H1 (cell line): Measurements from ENCODE around the gene IQGAP1. TPM values are rescaled to one million over a fixed set of nuclear protein-coding genes. Genes with fewer than 3 reads are reported as not detected.

ENCODE experiments used
- CTCF ChIA-PET: fragments of 300-600 bp; sonication (Branson Sonifier 250); formaldehyde crosslinking; loops from one replicate; lab custom pipeline; 2021; ENCODE audit not compliant: partially characterized antibody; lab: Charles Lee
- POLR2A ChIA-PET: fragments of 300-600 bp; sonication (Branson Sonifier 250); formaldehyde crosslinking; loops from one replicate; lab custom pipeline; 2021; ENCODE audit warnings: inconsistent platforms; ENCODE audit not compliant: partially characterized antibody; lab: Charles Lee
- DNase-seq, 2 experiments: peaks; one replicate each; pipeline versions ENCODE4 v3.0.0 to v3.0.0-alpha.2; 2010 to 2022; ENCODE audit warnings: low spot score in 2 of 2, low read depth in 1 of 2, mixed read lengths in 1 of 2
- FAIRE-seq: peaks from 2 replicates; lab custom pipeline; 2011; peaks lifted over from hg19 to GRCh38; lab: Jason Lieb, UNC
- H2AFZ ChIP-seq: 2 replicates; pipeline ENCODE4 v1.8.1; 2012; ENCODE audit warnings: low read length, inconsistent platforms
- H2AK5ac ChIP-seq: 2 replicates; pipeline ENCODE4 v1.6.1; 2013; ENCODE audit warnings: low read depth, low read length
- H2BK120ac ChIP-seq: replicated peaks from 2 replicates; pipeline ENCODE3; 2013; ENCODE audit warnings: low read depth, low read length, inconsistent platforms
- H2BK12ac ChIP-seq: 2 replicates; pipeline ENCODE4 v1.6.1; 2013; ENCODE audit warnings: low read depth, low read length
- H2BK15ac ChIP-seq: 2 replicates; pipeline ENCODE4 v1.6.1; 2013; ENCODE audit warnings: low read length
- H2BK20ac ChIP-seq: 2 replicates; pipeline ENCODE4 v1.6.1; 2013; ENCODE audit warnings: low read length
- H2BK5ac ChIP-seq: 2 replicates; pipeline ENCODE4 v1.6.1; 2013; ENCODE audit warnings: low read depth, low read length
- H3K14ac ChIP-seq: 2 replicates; pipeline ENCODE4 v1.6.1; 2013; ENCODE audit warnings: inconsistent platforms; ENCODE audit not compliant: insufficient read length
- H3K18ac ChIP-seq: 2 replicates; pipeline ENCODE4 v1.6.1; 2013; ENCODE audit warnings: low read length; ENCODE audit errors: extremely low read depth
- H3K23ac ChIP-seq: 2 replicates; pipeline ENCODE4 v1.6.1; 2013; ENCODE audit warnings: inconsistent platforms; ENCODE audit not compliant: insufficient read length
- H3K23me2 ChIP-seq: 2 replicates; pipeline ENCODE4 v1.6.1; 2013; ENCODE audit warnings: low read depth, low read length
- H3K27ac ChIP-seq: 2 replicates; pipeline ENCODE4 v1.6.1; 2011; ENCODE audit warnings: low read depth, low read length, inconsistent platforms
- H3K27me3 ChIP-seq, 4 experiments: replicated peaks in 1 of 4; 1 replicate in 1 of 4; 2 replicates in 3 of 4; pipeline versions ENCODE4 v1.6.1 to v1.8.1; 2011 to 2013; ENCODE audit warnings: low read length in 3 of 4, mild to moderate bottlenecking in 3 of 4, inconsistent platforms in 2 of 4, mixed read lengths in 2 of 4, moderate library complexity in 1 of 4; ENCODE audit not compliant: control insufficient read depth in 3 of 4, insufficient read depth in 3 of 4; ENCODE audit errors: extremely low read depth in 1 of 4
- H3K36me3 ChIP-seq, 4 experiments: 2 replicates each; pipeline versions ENCODE4 v1.6.1 to v1.8.1; 2011 to 2013; ENCODE audit warnings: mild to moderate bottlenecking in 4 of 4, low read length in 3 of 4, moderate library complexity in 2 of 4, control low read depth in 1 of 4, inconsistent platforms in 1 of 4; ENCODE audit not compliant: insufficient read depth in 4 of 4, control insufficient read depth in 2 of 4
- H3K4ac ChIP-seq: replicated peaks from 2 replicates; pipeline ENCODE3; 2013; ENCODE audit warnings: low read length, low read depth, mixed read lengths, inconsistent platforms; ENCODE audit not compliant: insufficient read length
- H3K4me1 ChIP-seq, 4 experiments: replicated peaks in 1 of 4; 1 replicate in 1 of 4; 2 replicates in 3 of 4; pipeline versions ENCODE4 v1.6.1 to v1.8.1; 2011 to 2013; ENCODE audit warnings: low read length in 3 of 4, inconsistent platforms in 2 of 4, mixed read lengths in 1 of 4; ENCODE audit not compliant: insufficient read depth in 4 of 4, control insufficient read depth in 3 of 4
- H3K4me2 ChIP-seq, 2 experiments: 2 replicates each; pipeline versions ENCODE4 v1.6.1 to v1.8.1; 2011 to 2013; ENCODE audit warnings: low read depth in 2 of 2, low read length in 2 of 2, control low read depth in 1 of 2, inconsistent platforms in 1 of 2, mild to moderate bottlenecking in 1 of 2; ENCODE audit not compliant: insufficient read depth in 1 of 2
- H3K4me3 ChIP-seq, 4 experiments: fragments of 200-600, 300-600 bp in 1 of 4; sonication (generic), shearing (Covaris generic), sonication (Bioruptor Twin) in 1 of 4; 2 replicates each; pipeline versions ENCODE4 v1.5.1 to v1.8.1; 2011 to 2016; ENCODE audit warnings: low read length in 4 of 4, low read depth in 3 of 4, control low read depth in 2 of 4, inconsistent platforms in 2 of 4, mild to moderate bottlenecking in 2 of 4, mixed read lengths in 1 of 4, moderate library complexity in 1 of 4; ENCODE audit not compliant: insufficient read depth in 2 of 4; ENCODE audit errors: extremely low read depth in 1 of 4
- H3K56ac ChIP-seq: replicated peaks from 2 replicates; pipeline ENCODE3; 2013; ENCODE audit warnings: low read depth, mild to moderate bottlenecking, mixed read lengths, low read length, inconsistent platforms; ENCODE audit not compliant: insufficient read length
- H3K79me1 ChIP-seq: 2 replicates; pipeline ENCODE4 v1.6.1; 2013; ENCODE audit warnings: low read depth, low read length, control low read depth
- H3K79me2 ChIP-seq, 2 experiments: 2 replicates each; pipeline versions ENCODE4 v1.6.1 to v1.8.1; 2012 to 2013; ENCODE audit warnings: low read length in 2 of 2, mild to moderate bottlenecking in 2 of 2, inconsistent platforms in 1 of 2; ENCODE audit not compliant: insufficient read depth in 2 of 2, control insufficient read depth in 1 of 2
- H3K9ac ChIP-seq, 4 experiments: replicated peaks in 1 of 4; 1 replicate in 1 of 4; 2 replicates in 3 of 4; pipeline versions ENCODE4 v1.6.1 to v1.8.1; 2011 to 2013; ENCODE audit warnings: low read depth in 3 of 4, low read length in 3 of 4, control low read depth in 2 of 4, mild to moderate bottlenecking in 2 of 4, moderate library complexity in 2 of 4, inconsistent platforms in 1 of 4; ENCODE audit errors: extremely low read depth in 1 of 4
- H3K9me3 ChIP-seq, 2 experiments: 2 replicates each; pipeline versions ENCODE4 v1.6.1 to v1.8.1; 2012 to 2013; ENCODE audit warnings: mild to moderate bottlenecking in 2 of 2, moderate library complexity in 2 of 2, control low read depth in 1 of 2, inconsistent platforms in 1 of 2, low read depth in 1 of 2, low read length in 1 of 2, mixed read lengths in 1 of 2; ENCODE audit not compliant: insufficient read depth in 2 of 2
- H4K20me1 ChIP-seq, 2 experiments: replicated peaks in 1 of 2; 2 replicates each; pipeline versions ENCODE3 to v1.8.1; 2011 to 2013; ENCODE audit warnings: inconsistent platforms in 2 of 2, low read length in 2 of 2, mild to moderate bottlenecking in 1 of 2; ENCODE audit not compliant: insufficient read depth in 2 of 2, control insufficient read depth in 1 of 2
- H4K5ac ChIP-seq: 2 replicates; pipeline ENCODE4 v1.6.1; 2013; ENCODE audit warnings: low read length, low read depth, mixed read lengths, inconsistent platforms; ENCODE audit not compliant: insufficient read length
- H4K8ac ChIP-seq: 2 replicates; pipeline ENCODE4 v1.8.0; 2013; ENCODE audit warnings: mild to moderate bottlenecking, moderate library complexity, low read length, inconsistent platforms; ENCODE audit not compliant: insufficient read depth; ENCODE audit errors: extremely low read depth
- H4K91ac ChIP-seq: replicated peaks from 2 replicates; pipeline ENCODE3; 2013; ENCODE audit warnings: low read length, mixed read lengths, inconsistent platforms; ENCODE audit not compliant: insufficient read length
- CEBPB ChIP-seq: IDR thresholded peaks from 2 replicates; pipeline ENCODE4 v1.6.1; 2012; ENCODE audit warnings: low read depth, low read length
- EGR1 ChIP-seq: IDR thresholded peaks from 2 replicates; pipeline ENCODE4 v1.6.1; 2011; ENCODE audit warnings: low read depth, low read length, borderline replicate concordance
- POLR2A ChIP-seq, 2 experiments: IDR thresholded peaks; 1 replicate in 1 of 2; 2 replicates in 1 of 2; pipeline ENCODE4 v1.6.1; 2011; ENCODE audit warnings: low read depth in 2 of 2, low read length in 2 of 2, mild to moderate bottlenecking in 2 of 2; ENCODE audit errors: control extremely low read depth in 1 of 2
- POLR2AphosphoS5 ChIP-seq: IDR thresholded peaks from 2 replicates; pipeline ENCODE4 v1.6.1; 2011; ENCODE audit warnings: low read depth, low read length
- RFX5 ChIP-seq: IDR thresholded peaks from 2 replicates; pipeline ENCODE4 v1.6.1; 2011; ENCODE audit warnings: low read depth, low read length, improper control_type of control experiment, borderline replicate concordance
- SIRT6 ChIP-seq: IDR thresholded peaks from one replicate; pipeline ENCODE4 v1.7.1; 2012; ENCODE audit warnings: low read length, inconsistent platforms
- SRF ChIP-seq: IDR thresholded peaks from 2 replicates; pipeline ENCODE4 v1.6.1; 2011; ENCODE audit warnings: mild to moderate bottlenecking, low read depth, low read length, moderate library complexity
- USF2 ChIP-seq: IDR thresholded peaks from 2 replicates; pipeline ENCODE4 v1.6.1; 2011; ENCODE audit warnings: low read length, improper control_type of control experiment
- YY1 ChIP-seq: IDR thresholded peaks from 2 replicates; pipeline ENCODE4 v1.6.1; 2011; ENCODE audit warnings: low read depth, mild to moderate bottlenecking, low read length
- WGBS, 2 experiments: shearing (Covaris generic) in 1 of 2; methylation state at CpG; one replicate each; pipeline versions ENCODE4 v1.1.6 to v1.1.7; 2013 to 2015; ENCODE audit warnings: low lambda C conversion rate in 2 of 2, mixed read lengths in 2 of 2, inconsistent platforms in 1 of 2, low coverage in 1 of 2, missing lambda C conversion rate in 1 of 2; ENCODE audit not compliant: insufficient replicate concordance in 2 of 2, insufficient coverage in 1 of 2, insufficient read length in 1 of 2; ENCODE audit errors: extremely low coverage in 1 of 2, missing lambda C conversion rate in 1 of 2; 5-methylcytosine and 5-hydroxymethylcytosine counted together
- polyA plus RNA-seq, 7 experiments: library from polyadenylated mRNA; depleted of rRNA in 3 of 7; stranded (reverse) in 5 of 7; unstranded in 2 of 7; fragments of >200 nt in 5 of 7; fragments of 200-250 nt in 2 of 7; gene quantifications; 1 replicate in 5 of 7; 2 replicates in 1 of 7; 4 replicates in 1 of 7; pipeline versions ENCODE4 v1.2.1 to v1.2.3, GENCODE V29; 2011 to 2013; ENCODE audit warnings: missing spikeins in 2 of 7, mixed read lengths in 2 of 7
- total RNA-seq: library from RNA; stranded (reverse); fragmentation: NEBNext Ultra II Directional; extraction: Animal tissue kit (Norgen Biotek cat#: 25700); gene quantifications from 2 replicates; pipeline ENCODE4 v1.2.1, GENCODE V29; 2021
- TF ChIP-seq, protein P1 (sequence below): IDR thresholded peaks from 2 replicates; pipeline ENCODE4 v1.6.1; 2012; ENCODE audit warnings: inconsistent platforms
- TF ChIP-seq, protein P2 (sequence below): IDR thresholded peaks from 2 replicates; pipeline ENCODE4 v1.6.1; 2012; ENCODE audit warnings: inconsistent platforms
- TF ChIP-seq, protein P3 (sequence below): IDR thresholded peaks from 2 replicates; pipeline ENCODE4 v1.6.1; 2012; ENCODE audit warnings: low read length, inconsistent platforms

Gene IQGAP1
- total and polyA plus RNA-seq, 2 of the 8 experiments (the other 6 are each of a cell fraction or from before 2014, with no cell fraction given), result 56.0 to 138 TPM

DNA sequence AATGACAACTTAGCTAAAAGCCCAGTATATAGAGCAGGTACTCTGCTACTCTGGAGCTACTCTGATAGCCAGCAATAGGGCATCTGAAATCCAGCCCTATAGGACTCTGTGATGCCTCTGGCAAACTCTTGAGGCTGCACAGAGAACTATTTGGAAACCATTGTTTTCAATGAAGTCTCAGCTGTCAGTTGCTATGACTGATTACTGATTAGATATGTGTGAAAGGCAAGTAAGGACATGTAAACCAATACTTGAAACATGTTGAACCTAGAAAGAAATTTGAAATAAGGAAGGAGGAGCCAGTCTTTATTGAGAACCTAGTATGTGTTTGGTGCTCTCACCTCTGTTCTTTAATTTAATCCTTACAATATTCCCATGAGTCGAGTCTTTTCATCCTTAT is 101.5 kb downstream of the IQGAP1 start:
- H3K56ac ChIP-seq, result no peak overlapping the region
- DNase-seq (no peak), FAIRE-seq (no peak)
- no peak overlapping the region for H4K91ac ChIP-seq
- no peak overlapping the region for H2AK5ac ChIP-seq
- no peak overlapping the region for H3K9ac ChIP-seq
- no peak overlapping the region for H4K5ac ChIP-seq
- no peak overlapping the region for H2AFZ ChIP-seq
- no peaks in the 10 kb centered on the region for H3K4me1 ChIP-seq
- no peaks in the 10 kb centered on the region for H3K79me1 ChIP-seq
- no peaks in the 10 kb centered on the region for H4K20me1 ChIP-seq
- H2BK5ac ChIP-seq, result no peak overlapping the region
- no peak overlapping the region for H2BK15ac ChIP-seq
- no peak overlapping the region for H2BK120ac ChIP-seq
- WGBS, 2 experiments, result 93% methylated on average over 1 of the region's 1 CpG; no CpG with 5 or more reads in 1 of the 2 experiments
- H3K4me2 ChIP-seq, result no peak overlapping the region
- H3K27me3 ChIP-seq, result no peaks in the 10 kb centered on the region
- H3K9me3 ChIP-seq, result no peaks in the 10 kb centered on the region
- POLR2A ChIA-PET, result no interaction called here
- CTCF ChIA-PET, result interaction anchor here (1.3 to 2.0 kb wide), 4 partner anchors 8 to 170 kb away, joined by 3 to 6 read pairs (median 4); no protein-coding TSS in a partner anchor
- no peak overlapping the region for H3K23ac ChIP-seq
- H3K79me2 ChIP-seq, result no peaks in the 10 kb centered on the region
- H4K8ac ChIP-seq, result no peak overlapping the region
- H3K23me2 ChIP-seq, result no peaks in the 10 kb centered on the region
- no peak overlapping the region for H3K4ac ChIP-seq
- H2BK12ac ChIP-seq, result no peak overlapping the region
- no peak overlapping the region for H2BK20ac ChIP-seq
- H3K4me3 ChIP-seq, result no peak overlapping the region
- peaks cover 22 to 74% (median 52%) of the 10 kb centered on the region in 4 experiments for H3K36me3 ChIP-seq
- no peak overlapping the region for H3K18ac ChIP-seq
- no peak overlapping the region for H3K14ac ChIP-seq
- no peak overlapping the region for H3K27ac ChIP-seq
- TF ChIP-seq CEBPB (no peak), POLR2A (IDR thresholded peaks at IDR 0.05; ENCODE audit: control extremely low read depth in 1 of 2, low read depth in 2 of 2, low read length in 2 of 2) (no peak), USF2 (no peak), EGR1 (no peak), SIRT6 (no peak), RFX5 (no peak), YY1 (no peak), SRF (no peak), POLR2AphosphoS5 (no peak)
- TF ChIP-seq, protein P1, sequence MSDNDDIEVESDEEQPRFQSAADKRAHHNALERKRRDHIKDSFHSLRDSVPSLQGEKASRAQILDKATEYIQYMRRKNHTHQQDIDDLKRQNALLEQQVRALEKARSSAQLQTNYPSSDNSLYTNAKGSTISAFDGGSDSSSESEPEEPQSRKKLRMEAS, result no peak
- TF ChIP-seq, protein P2, sequence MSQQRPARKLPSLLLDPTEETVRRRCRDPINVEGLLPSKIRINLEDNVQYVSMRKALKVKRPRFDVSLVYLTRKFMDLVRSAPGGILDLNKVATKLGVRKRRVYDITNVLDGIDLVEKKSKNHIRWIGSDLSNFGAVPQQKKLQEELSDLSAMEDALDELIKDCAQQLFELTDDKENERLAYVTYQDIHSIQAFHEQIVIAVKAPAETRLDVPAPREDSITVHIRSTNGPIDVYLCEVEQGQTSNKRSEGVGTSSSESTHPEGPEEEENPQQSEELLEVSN, result no peak
- TF ChIP-seq, protein P3, sequence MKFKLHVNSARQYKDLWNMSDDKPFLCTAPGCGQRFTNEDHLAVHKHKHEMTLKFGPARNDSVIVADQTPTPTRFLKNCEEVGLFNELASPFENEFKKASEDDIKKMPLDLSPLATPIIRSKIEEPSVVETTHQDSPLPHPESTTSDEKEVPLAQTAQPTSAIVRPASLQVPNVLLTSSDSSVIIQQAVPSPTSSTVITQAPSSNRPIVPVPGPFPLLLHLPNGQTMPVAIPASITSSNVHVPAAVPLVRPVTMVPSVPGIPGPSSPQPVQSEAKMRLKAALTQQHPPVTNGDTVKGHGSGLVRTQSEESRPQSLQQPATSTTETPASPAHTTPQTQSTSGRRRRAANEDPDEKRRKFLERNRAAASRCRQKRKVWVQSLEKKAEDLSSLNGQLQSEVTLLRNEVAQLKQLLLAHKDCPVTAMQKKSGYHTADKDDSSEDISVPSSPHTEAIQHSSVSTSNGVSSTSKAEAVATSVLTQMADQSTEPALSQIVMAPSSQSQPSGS, result no peak
